WTC11 (cell line): Measurements from ENCODE around the gene RPS3.
A peak's percentile ranks its signal among the peaks of the same experiment; 100 is the strongest.

Experiments used
- ZNF317 ChIP-seq: sonication (generic); formaldehyde crosslinking; IDR thresholded peaks from 2 replicates; pipeline ENCODE4 v1.8.1; 2023; ENCODE audit warnings: low read depth, mild to moderate bottlenecking, moderate library complexity, missing genetic modification reagents, borderline replicate concordance
- TF ChIP-seq, protein P1 (sequence below): fragments of 200-600 bp; IDR thresholded peaks from 2 replicates; pipeline ENCODE4 v1.8.0; 2022; ENCODE audit warnings: antibody characterized with exemption
- TF ChIP-seq, protein P2 (sequence below): sonication (generic); formaldehyde crosslinking; IDR thresholded peaks from 2 replicates; pipeline ENCODE4 v1.8.1; 2023; ENCODE audit warnings: mild to moderate bottlenecking, moderate library complexity, missing genetic modification reagents
- TF ChIP-seq, protein P3 (sequence below): sonication (generic); formaldehyde crosslinking; IDR thresholded peaks from 2 replicates; pipeline ENCODE4 v1.8.0; 2022; ENCODE audit warnings: mild to moderate bottlenecking, missing genetic modification reagents
- TF ChIP-seq, protein P4 (sequence below): sonication (generic); formaldehyde crosslinking; IDR thresholded peaks from 2 replicates; pipeline ENCODE4 v1.8.1; 2023; ENCODE audit warnings: mild to moderate bottlenecking, missing genetic modification reagents, borderline replicate concordance
- TF ChIP-seq, protein P5 (sequence below): fragments of 250-450 bp; sonication (Bioruptor Pico); IDR thresholded peaks from 2 replicates; pipeline ENCODE4 v1.9.0; 2021; ENCODE audit warnings: mild to moderate bottlenecking, borderline replicate concordance

DNA sequence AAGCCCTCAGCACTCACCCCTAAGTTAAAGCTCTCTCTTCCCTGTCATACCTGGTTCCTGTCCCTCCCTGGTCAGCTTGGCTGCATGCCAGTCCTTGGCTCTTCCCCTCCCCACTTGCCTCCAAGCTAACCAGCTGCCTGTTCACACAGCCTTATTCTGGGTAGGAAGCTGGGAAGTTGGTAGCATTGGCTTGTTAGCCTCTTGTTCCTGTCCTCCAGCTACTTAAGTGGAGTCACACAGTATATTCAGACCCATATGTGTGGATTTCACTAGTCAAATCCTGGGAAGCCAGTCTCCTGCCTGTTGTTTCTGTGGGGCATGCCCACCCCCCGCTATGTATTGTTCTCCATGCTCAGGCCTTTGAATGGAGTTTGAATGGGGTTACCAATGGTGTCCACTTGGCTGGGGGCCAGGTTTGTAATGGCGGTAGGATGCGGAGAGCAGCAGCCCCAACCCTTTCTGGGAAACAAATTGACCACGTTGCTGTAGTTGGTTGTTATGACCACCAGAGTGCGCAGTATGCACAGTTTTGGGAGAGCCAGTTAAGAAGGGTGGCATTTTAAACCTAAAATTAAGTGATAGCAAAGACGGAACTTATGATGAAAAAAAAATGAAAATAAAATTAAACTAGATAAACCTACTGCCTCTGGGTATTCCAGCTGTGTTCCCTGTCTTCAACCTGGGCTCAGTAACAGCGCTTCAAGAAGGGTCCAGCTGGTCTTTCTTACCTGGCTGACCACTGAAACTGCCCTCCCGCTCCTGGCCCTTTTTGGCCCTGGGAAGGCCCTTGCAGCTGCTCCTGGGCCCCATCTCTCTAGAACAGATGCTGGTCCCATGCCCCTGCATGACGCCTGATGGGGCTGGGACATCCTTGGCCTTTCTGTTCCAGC lies 10.7 kb upstream of the RPS3 start:
- TF ChIP-seq, protein P1, sequence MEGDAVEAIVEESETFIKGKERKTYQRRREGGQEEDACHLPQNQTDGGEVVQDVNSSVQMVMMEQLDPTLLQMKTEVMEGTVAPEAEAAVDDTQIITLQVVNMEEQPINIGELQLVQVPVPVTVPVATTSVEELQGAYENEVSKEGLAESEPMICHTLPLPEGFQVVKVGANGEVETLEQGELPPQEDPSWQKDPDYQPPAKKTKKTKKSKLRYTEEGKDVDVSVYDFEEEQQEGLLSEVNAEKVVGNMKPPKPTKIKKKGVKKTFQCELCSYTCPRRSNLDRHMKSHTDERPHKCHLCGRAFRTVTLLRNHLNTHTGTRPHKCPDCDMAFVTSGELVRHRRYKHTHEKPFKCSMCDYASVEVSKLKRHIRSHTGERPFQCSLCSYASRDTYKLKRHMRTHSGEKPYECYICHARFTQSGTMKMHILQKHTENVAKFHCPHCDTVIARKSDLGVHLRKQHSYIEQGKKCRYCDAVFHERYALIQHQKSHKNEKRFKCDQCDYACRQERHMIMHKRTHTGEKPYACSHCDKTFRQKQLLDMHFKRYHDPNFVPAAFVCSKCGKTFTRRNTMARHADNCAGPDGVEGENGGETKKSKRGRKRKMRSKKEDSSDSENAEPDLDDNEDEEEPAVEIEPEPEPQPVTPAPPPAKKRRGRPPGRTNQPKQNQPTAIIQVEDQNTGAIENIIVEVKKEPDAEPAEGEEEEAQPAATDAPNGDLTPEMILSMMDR: peak; percentile 69
- TF ChIP-seq ZNF317 (CRISPR knock-in tag): no peak
- TF ChIP-seq, protein P2, sequence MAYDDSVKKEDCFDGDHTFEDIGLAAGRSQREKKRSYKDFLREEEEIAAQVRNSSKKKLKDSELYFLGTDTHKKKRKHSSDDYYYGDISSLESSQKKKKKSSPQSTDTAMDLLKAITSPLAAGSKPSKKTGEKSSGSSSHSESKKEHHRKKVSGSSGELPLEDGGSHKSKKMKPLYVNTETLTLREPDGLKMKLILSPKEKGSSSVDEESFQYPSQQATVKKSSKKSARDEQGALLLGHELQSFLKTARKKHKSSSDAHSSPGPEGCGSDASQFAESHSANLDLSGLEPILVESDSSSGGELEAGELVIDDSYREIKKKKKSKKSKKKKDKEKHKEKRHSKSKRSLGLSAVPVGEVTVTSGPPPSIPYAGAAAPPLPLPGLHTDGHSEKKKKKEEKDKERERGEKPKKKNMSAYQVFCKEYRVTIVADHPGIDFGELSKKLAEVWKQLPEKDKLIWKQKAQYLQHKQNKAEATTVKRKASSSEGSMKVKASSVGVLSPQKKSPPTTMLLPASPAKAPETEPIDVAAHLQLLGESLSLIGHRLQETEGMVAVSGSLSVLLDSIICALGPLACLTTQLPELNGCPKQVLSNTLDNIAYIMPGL: no peak
- TF ChIP-seq, protein P3, sequence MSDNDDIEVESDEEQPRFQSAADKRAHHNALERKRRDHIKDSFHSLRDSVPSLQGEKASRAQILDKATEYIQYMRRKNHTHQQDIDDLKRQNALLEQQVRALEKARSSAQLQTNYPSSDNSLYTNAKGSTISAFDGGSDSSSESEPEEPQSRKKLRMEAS (CRISPR knock-in tag): no peak
- TF ChIP-seq, protein P4, sequence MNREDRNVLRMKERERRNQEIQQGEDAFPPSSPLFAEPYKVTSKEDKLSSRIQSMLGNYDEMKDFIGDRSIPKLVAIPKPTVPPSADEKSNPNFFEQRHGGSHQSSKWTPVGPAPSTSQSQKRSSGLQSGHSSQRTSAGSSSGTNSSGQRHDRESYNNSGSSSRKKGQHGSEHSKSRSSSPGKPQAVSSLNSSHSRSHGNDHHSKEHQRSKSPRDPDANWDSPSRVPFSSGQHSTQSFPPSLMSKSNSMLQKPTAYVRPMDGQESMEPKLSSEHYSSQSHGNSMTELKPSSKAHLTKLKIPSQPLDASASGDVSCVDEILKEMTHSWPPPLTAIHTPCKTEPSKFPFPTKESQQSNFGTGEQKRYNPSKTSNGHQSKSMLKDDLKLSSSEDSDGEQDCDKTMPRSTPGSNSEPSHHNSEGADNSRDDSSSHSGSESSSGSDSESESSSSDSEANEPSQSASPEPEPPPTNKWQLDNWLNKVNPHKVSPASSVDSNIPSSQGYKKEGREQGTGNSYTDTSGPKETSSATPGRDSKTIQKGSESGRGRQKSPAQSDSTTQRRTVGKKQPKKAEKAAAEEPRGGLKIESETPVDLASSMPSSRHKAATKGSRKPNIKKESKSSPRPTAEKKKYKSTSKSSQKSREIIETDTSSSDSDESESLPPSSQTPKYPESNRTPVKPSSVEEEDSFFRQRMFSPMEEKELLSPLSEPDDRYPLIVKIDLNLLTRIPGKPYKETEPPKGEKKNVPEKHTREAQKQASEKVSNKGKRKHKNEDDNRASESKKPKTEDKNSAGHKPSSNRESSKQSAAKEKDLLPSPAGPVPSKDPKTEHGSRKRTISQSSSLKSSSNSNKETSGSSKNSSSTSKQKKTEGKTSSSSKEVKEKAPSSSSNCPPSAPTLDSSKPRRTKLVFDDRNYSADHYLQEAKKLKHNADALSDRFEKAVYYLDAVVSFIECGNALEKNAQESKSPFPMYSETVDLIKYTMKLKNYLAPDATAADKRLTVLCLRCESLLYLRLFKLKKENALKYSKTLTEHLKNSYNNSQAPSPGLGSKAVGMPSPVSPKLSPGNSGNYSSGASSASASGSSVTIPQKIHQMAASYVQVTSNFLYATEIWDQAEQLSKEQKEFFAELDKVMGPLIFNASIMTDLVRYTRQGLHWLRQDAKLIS (CRISPR knock-in tag): no peak
- TF ChIP-seq, protein P5, sequence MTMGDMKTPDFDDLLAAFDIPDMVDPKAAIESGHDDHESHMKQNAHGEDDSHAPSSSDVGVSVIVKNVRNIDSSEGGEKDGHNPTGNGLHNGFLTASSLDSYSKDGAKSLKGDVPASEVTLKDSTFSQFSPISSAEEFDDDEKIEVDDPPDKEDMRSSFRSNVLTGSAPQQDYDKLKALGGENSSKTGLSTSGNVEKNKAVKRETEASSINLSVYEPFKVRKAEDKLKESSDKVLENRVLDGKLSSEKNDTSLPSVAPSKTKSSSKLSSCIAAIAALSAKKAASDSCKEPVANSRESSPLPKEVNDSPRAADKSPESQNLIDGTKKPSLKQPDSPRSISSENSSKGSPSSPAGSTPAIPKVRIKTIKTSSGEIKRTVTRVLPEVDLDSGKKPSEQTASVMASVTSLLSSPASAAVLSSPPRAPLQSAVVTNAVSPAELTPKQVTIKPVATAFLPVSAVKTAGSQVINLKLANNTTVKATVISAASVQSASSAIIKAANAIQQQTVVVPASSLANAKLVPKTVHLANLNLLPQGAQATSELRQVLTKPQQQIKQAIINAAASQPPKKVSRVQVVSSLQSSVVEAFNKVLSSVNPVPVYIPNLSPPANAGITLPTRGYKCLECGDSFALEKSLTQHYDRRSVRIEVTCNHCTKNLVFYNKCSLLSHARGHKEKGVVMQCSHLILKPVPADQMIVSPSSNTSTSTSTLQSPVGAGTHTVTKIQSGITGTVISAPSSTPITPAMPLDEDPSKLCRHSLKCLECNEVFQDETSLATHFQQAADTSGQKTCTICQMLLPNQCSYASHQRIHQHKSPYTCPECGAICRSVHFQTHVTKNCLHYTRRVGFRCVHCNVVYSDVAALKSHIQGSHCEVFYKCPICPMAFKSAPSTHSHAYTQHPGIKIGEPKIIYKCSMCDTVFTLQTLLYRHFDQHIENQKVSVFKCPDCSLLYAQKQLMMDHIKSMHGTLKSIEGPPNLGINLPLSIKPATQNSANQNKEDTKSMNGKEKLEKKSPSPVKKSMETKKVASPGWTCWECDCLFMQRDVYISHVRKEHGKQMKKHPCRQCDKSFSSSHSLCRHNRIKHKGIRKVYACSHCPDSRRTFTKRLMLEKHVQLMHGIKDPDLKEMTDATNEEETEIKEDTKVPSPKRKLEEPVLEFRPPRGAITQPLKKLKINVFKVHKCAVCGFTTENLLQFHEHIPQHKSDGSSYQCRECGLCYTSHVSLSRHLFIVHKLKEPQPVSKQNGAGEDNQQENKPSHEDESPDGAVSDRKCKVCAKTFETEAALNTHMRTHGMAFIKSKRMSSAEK: no peak
